NB4 (cell line): ENCODE measurements around the gene CAMK2G.
"Not testable (repeated sequence)": the region's sequence is repeated elsewhere in the genome, so short reads cannot be mapped to it uniquely, and the experiment has no call there.

Source experiments
- DNase-seq: peaks from one replicate; pipeline ENCODE4 v3.0.0; 2010; ENCODE audit warnings: low read depth
- H3K4me3 ChIP-seq: one replicate; pipeline ENCODE4 v1.5.1; 2011; ENCODE audit warnings: mild to moderate bottlenecking, low read depth, low read length, moderate library complexity
- MYC ChIP-seq: IDR thresholded peaks from 2 replicates; pipeline ENCODE4 v1.6.1; 2011; ENCODE audit warnings: low read depth, low read length
- POLR2A ChIP-seq: IDR thresholded peaks from 2 replicates; pipeline ENCODE4 v1.6.1; 2011; ENCODE audit warnings: mild to moderate bottlenecking; ENCODE audit not compliant: insufficient read length; ENCODE audit errors: extremely low read depth
- TF ChIP-seq, protein P1 (sequence below): IDR thresholded peaks from one replicate; pipeline ENCODE4 v1.5.1; 2012; ENCODE audit warnings: low read depth, low read length
- TF ChIP-seq, protein P2 (sequence below): IDR thresholded peaks from 2 replicates; pipeline ENCODE4 v1.6.1; 2011; ENCODE audit warnings: low read depth, low read length

Gene CAMK2G

DNA sequence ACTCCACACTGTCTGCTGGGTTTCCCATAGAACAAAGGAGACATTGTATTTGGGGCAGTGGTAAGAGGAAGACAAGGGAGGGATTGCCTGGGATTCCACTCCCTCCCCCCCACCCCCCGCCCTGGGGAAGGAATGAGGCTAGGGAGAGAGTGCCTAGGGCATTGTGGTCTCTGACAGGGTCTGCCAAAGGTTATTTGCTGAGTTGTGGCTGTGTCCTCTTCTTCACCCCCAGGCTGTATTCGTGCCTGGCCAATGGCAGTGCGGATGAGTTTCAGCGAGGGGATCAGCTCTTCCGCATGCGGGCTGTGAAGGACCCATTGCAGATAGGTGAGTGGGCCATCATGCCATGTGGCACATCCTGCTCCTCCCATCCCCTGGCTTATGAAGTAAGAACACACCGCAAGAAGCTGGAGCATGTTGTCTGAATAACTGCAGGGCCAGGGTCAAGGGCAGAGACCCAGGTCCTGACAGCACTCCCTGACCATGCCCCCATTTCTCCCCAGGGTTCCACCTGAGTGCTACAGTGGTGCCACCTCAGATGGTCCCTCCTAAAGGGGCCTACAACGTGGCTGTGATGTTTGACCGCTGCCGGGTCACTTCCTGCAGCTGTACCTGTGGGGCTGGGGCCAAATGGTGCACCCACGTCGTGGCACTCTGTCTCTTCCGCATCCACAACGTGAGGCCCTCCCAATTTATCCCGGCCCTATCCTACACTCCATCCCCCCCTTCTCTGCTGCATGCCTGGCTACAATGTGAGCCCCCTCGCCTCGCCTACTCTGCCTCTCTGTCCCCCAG is 85.3 kb downstream of the CAMK2G start:
- no peak for TF ChIP-seq POLR2A
- TF ChIP-seq MYC = no peak
- TF ChIP-seq, protein P1, sequence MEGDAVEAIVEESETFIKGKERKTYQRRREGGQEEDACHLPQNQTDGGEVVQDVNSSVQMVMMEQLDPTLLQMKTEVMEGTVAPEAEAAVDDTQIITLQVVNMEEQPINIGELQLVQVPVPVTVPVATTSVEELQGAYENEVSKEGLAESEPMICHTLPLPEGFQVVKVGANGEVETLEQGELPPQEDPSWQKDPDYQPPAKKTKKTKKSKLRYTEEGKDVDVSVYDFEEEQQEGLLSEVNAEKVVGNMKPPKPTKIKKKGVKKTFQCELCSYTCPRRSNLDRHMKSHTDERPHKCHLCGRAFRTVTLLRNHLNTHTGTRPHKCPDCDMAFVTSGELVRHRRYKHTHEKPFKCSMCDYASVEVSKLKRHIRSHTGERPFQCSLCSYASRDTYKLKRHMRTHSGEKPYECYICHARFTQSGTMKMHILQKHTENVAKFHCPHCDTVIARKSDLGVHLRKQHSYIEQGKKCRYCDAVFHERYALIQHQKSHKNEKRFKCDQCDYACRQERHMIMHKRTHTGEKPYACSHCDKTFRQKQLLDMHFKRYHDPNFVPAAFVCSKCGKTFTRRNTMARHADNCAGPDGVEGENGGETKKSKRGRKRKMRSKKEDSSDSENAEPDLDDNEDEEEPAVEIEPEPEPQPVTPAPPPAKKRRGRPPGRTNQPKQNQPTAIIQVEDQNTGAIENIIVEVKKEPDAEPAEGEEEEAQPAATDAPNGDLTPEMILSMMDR = no peak
- TF ChIP-seq, protein P2, sequence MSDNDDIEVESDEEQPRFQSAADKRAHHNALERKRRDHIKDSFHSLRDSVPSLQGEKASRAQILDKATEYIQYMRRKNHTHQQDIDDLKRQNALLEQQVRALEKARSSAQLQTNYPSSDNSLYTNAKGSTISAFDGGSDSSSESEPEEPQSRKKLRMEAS = no peak
- no peak overlapping the region for H3K4me3 ChIP-seq
- DNase-seq = no peak

DNA sequence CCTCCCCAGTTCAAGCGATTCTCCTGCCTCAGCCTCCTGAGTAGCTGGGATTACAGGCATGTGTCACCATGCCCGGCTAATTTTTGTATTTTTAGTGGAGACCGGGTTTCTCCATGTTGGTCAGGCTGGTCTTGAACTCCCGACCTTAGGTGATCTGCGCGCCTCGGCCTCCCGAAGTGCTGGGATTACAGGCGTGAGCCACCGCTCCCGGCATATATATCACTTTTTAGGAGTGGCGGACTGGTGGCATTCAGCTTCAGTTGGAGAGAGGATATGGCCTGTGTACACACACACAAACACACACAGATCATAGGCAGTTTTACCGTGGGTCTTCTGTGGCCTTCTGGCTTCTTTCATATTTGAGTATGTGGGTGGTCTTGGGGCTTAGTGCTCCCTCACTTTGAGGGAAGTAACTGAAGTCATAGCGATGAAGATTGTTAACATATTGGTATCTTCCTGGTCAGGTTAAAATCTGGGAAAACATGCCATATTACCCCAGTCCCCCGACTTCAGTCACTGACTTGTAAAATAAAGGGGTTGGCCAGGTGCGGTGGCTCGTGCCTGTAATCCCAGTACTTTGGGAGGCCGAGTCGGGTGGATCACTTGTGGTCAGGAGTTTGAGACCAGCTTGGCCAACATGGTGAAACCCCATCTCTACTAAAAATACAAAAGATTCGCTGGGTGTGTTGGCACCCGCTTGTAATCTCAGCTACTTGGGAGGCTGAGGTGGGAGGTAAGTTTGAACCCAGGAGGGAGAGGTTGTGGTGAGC is 87.1 kb downstream of the CAMK2G start:
- not testable (repeated sequence) for H3K4me3 ChIP-seq, DNase-seq

DNA sequence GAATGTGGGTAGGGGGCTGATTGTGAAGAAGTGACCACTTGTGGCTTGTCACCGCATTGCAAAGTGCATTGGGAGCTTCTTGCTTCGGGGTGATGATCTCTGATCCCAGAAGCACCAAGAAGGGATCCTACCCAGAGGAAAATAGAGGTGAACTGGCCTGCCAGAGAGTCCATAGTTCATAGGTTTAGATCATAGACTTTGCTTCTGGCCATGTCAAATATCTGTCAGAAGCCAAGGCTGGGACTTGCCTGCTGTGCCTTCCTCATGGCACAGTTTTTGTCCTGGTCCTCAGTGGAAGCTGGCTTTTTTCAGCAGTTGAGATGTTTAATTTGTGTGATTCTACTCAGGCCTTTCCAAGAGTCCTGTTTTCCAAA is 87.9 kb downstream of the CAMK2G start:
- TF ChIP-seq POLR2A (no peak), MYC (no peak)
- TF ChIP-seq, protein P1 = peak; percentile 7
- TF ChIP-seq, protein P2 = no peak
- peak overlapping the region; percentile 76 for H3K4me3 ChIP-seq
- no peak for DNase-seq

DNA sequence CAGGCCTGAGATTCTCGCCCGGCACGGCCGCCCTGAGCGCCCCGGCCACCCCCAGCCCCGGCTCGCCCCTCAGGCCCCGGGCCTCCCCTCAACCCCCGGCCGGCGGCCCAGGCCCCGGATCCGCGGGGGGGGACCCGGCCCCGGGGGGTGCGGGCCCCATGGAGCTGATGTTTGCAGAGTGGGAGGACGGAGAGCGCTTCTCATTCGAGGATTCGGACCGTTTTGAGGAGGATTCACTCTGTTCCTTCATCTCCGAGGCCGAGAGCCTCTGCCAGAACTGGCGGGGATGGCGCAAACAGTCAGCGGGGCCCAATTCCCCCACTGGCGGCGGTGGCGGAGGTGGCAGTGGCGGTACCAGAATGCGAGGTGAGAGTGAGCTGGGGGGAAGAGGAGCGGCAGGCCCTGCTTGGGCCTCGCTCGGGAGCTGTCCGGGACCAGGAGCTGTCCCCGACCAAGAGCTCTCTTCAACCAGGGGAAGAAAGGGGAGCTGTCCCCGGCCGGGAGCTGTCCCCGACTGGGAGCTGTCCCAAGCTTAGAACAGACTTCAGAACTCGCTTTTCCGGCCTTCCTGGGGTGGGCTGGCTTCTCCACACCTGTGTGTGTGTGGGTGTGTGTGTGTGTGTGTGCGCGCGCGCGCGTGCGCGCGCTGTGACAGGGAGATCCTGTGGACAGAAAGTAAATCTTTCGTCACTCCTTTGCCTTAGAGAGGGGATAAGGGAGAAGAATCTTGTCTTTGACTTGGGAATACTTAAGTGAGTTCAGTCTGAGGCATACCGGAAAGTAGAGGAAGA is 88.4 kb downstream of the CAMK2G start:
- peak; percentile 64 for DNase-seq
- TF ChIP-seq POLR2A (no peak), MYC (peak; percentile 26; the same call in 1 of the 2 replicates)
- TF ChIP-seq, protein P2 = peak; percentile 57
- TF ChIP-seq, protein P1 = no peak
- H3K4me3 ChIP-seq = peak overlapping the region; percentile 76

DNA sequence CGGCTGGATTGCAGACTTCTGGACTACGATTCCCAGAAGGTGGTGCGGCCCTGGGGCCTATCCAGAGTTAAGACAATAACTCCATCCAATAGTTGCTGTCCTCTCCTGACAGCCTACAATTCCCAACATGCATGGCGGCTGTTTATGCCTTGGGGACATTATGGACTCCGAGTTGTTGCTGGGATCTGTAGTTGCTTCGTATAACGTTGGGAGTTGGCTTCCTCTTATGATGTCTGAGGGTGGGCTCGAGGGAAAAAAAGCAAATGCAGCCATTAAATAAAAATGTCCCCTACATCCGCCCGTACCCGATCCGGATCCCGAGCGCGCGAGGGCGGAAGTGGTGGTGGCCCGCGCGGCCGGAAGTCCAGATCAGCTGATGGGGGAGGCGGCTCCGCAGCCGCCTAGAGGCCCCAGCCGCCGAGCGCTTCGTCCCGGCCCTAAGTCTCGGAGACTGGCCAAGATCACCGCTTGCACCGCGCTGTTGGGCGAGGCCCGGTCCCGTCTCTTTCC is 89.1 kb downstream of the CAMK2G start, which contains the start of gene ZSWIM8:
TSS of gene ZSWIM8 (plus strand) at position 396 of the 510 bp plus-strand sequence. CDS start 273 bp downstream, outside the sequence.
- TF ChIP-seq, protein P2 = peak; percentile 13; the same call in 1 of the 2 replicates
- TF ChIP-seq MYC (no peak), POLR2A (peak; percentile 34)
- TF ChIP-seq, protein P1 = no peak
- H3K4me3 ChIP-seq = peak within 1 kb of the TSS; percentile 76
- DNase-seq = peak; percentile 97
